Measurements from ENCODE around the gene DOCK2. TPM values are rescaled to one million over a fixed set of nuclear protein-coding genes. Genes with fewer than 3 reads are reported as not detected.

Gene DOCK2
- total RNA-seq, 1 experiment from 2014 or later, result 1.4 TPM

GRCh38 chr5:169628892-169629291, 8.2 kb upstream of the DOCK2 start:
- intact Hi-C loops (cut with micrococcal nuclease; ENCODE audit: unreplicated experiment) (no loop called here), in situ Hi-C loops (cut with HindIII; ENCODE audit: low pct_unique_long_range_greater_than_20kb, low sequenced_read_pairs) (no loop called here)
- no peak for ATAC-seq
- TF ChIP-seq CTCF (IDR thresholded peaks at IDR 0.05) (no peak), REST (IDR thresholded peaks at IDR 0.05; ENCODE audit: insufficient read depth in 1 of 2, low read depth in 2 of 2, low read length in 1 of 2) (no peak), SIN3A (IDR thresholded peaks at IDR 0.05; ENCODE audit: borderline replicate concordance, insufficient read depth, low read depth, low read length) (no peak), TCF7L2 (IDR thresholded peaks at IDR 0.05; ENCODE audit: low read depth, low read length) (no peak), POLR2AphosphoS5 (IDR thresholded peaks at IDR 0.05; ENCODE audit: low read depth, low read length) (no peak)
- Histone ChIP-seq H3K36me3 (ENCODE audit: control insufficient read depth, insufficient read depth, low read length) (no peaks in the 10 kb centered on the region), H3K27me3 (ENCODE audit: control insufficient read depth, insufficient read depth, low read length) (no peaks in the 10 kb centered on the region), H3K9me3 (ENCODE audit: control insufficient read depth, insufficient read depth, low read depth, low read length) (no peaks in the 10 kb centered on the region), H3K4me3 (ENCODE audit: low read depth in 2 of 2, low read length in 2 of 2) (no peak overlapping the region), H3K4me1 (ENCODE audit: control insufficient read depth, insufficient read depth, low read length) (no peaks in the 10 kb centered on the region), H3K27ac (ENCODE audit: low read length) (no peak overlapping the region)
- DNase-seq (ENCODE audit: low read depth, low spot score), result no peak
- ChIA-PET POLR2A (no interaction called here), CTCF (no interaction called here)
- BruUV-seq (replicated peaks), result no TSS peak

GRCh38 chr5:169629847-169630548, 7.1 kb upstream of the DOCK2 start:
- no peak overlapping the region for H3K27ac ChIP-seq (ENCODE audit: low read length)
- POLR2A ChIA-PET, result no interaction called here
- peaks cover 3% of the 10 kb centered on the region; the same call in 1 of the 2 replicates for H3K9me3 ChIP-seq (ENCODE audit: control insufficient read depth, insufficient read depth, low read depth, low read length)
- H3K4me1 ChIP-seq (ENCODE audit: control insufficient read depth, insufficient read depth, low read length), result no peaks in the 10 kb centered on the region
- in situ Hi-C loops (cut with HindIII; ENCODE audit: low pct_unique_long_range_greater_than_20kb, low sequenced_read_pairs) (no loop called here), intact Hi-C loops (cut with micrococcal nuclease; ENCODE audit: unreplicated experiment) (no loop called here)
- DNase-seq (ENCODE audit: low read depth, low spot score) (no peak), ATAC-seq (no peak)
- CTCF ChIA-PET, result no interaction called here
- no peak for TF ChIP-seq TCF7L2 (IDR thresholded peaks at IDR 0.05; ENCODE audit: low read depth, low read length)
- no peak for TF ChIP-seq POLR2AphosphoS5 (IDR thresholded peaks at IDR 0.05; ENCODE audit: low read depth, low read length)
- TF ChIP-seq CTCF (IDR thresholded peaks at IDR 0.05), result no peak
- no peak for TF ChIP-seq REST (IDR thresholded peaks at IDR 0.05; ENCODE audit: insufficient read depth in 1 of 2, low read depth in 2 of 2, low read length in 1 of 2)
- TF ChIP-seq SIN3A (IDR thresholded peaks at IDR 0.05; ENCODE audit: borderline replicate concordance, insufficient read depth, low read depth, low read length), result no peak
- no peak overlapping the region for H3K4me3 ChIP-seq (ENCODE audit: low read depth in 2 of 2, low read length in 2 of 2)
- H3K27me3 ChIP-seq (ENCODE audit: control insufficient read depth, insufficient read depth, low read length), result no peaks in the 10 kb centered on the region
- H3K36me3 ChIP-seq (ENCODE audit: control insufficient read depth, insufficient read depth, low read length), result no peaks in the 10 kb centered on the region
- no TSS peak for BruUV-seq (replicated peaks)
